Glomerular visceral epithelial cell (primary cell): ENCODE measurements around the gene SAV1.
A peak's percentile ranks its signal among the peaks of the same experiment; 100 is the strongest.

ENCODE experiments used
- DNase-seq: peaks from one replicate; pipeline ENCODE4 v3.0.0-alpha.2; 2016; ENCODE audit errors: extremely low spot score

SAV1 gene

DNA sequence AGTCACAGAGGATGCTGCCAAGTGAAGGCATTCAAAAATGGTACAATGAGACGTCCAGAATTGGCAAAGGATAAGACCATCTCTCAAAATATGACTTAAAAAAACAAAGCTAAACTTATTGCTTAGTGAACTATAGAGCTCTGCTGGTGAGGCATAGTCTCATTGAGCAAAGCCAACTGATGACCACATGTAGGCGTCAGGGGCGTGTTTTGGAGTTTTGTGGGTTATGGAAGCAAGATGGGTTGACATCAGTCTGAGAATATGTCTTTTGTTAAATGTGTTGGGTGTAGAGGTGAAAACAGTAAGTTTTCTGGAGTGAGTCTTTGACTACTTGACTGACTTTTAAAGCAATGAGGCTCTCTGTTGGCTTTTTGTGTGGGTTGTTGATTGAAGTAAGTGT is 60.9 kb downstream of the SAV1 start:
- peak; percentile 13 for DNase-seq

DNA sequence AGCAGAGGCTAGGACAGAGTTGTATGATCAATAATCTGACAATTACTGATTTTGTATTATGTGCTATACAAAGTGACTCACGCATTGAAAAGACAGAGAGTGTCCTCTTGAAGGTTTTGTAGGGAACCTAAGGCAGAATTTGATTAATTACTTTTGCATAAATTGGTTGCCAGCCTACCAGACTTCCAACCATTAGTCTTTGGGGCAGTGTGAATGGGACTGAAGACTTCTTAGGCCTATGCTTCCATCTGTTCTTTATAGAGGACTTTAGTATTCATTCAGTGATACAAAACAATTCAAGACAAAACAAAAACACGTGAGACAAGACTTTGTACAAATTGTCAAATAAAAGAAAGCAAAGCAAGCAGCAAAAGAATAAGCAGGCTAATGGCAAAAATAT is 61.6 kb downstream of the SAV1 start:
- DNase-seq: no peak

DNA sequence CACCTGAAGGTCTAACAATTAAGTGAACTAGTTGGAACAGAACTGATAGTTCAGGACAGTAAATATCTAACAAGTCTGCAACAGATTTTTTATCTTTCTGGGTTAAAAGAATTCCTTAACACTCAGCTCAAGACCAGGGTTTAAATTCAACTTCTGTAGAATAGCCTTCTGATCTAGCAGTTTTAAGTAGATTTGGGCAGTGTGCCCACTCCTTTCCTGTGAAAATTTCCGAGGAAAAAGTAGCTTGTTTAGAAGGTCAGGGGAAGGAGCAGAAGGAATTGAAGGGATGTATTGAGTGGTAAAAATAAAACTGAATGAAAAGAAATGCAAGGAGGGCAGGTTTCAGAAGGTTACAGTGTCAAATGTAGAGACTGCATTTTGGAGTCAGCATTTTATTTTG is 62.3 kb downstream of the SAV1 start:
- no peak for DNase-seq

- no peak for DNase-seq
These were observed 64.5 kb downstream of the SAV1 start for GRCh38 chr14:50603565-50603964.

GRCh38 chr14:50602035-50602434 is 66.1 kb downstream of the SAV1 start:
- no peak for DNase-seq

DNA sequence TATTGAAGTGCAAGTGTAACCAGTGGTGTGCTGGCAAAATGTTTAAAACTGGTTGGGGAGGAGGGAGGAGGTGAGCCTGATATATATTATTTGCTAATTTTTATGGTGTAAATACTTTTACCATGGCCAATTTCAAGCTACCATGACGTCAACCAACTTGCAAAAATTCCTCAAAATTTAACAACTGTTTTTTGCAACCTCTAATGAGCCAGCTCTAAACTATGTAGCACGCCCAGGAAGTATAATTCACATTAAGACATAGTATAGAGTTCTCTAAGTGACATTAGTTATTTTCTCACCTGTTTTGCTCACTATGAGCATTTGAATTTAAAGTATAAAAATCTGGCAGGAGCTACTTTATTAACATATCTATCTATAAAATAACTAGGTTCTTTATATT is 66.7 kb downstream of the SAV1 start:
- no peak for DNase-seq

- DNase-seq: no peak
These were observed 67.3 kb downstream of the SAV1 start for GRCh38 chr14:50600849-50601248.

GRCh38 chr14:50599700-50600444 is 68.2 kb downstream of the SAV1 start:
- peak; percentile 26 for DNase-seq

DNA sequence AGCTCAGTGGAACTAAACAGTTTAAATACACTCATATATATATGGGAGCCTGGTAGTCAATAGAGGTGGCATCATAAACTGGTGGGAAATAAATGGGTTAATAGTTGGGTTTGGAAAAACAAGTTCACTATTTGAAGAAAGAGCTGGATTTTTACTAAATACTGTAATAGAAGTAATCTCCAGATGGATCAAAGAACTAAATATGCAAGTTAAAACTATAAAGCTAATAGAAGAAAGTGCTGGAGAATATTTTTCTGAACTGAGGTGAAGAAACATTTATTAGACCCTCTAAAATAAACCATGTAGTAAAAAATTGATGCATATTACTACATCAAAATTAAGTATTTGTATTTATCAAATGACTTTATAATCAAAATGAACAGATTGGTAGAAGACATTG is 69.3 kb downstream of the SAV1 start:
- no peak for DNase-seq

DNA sequence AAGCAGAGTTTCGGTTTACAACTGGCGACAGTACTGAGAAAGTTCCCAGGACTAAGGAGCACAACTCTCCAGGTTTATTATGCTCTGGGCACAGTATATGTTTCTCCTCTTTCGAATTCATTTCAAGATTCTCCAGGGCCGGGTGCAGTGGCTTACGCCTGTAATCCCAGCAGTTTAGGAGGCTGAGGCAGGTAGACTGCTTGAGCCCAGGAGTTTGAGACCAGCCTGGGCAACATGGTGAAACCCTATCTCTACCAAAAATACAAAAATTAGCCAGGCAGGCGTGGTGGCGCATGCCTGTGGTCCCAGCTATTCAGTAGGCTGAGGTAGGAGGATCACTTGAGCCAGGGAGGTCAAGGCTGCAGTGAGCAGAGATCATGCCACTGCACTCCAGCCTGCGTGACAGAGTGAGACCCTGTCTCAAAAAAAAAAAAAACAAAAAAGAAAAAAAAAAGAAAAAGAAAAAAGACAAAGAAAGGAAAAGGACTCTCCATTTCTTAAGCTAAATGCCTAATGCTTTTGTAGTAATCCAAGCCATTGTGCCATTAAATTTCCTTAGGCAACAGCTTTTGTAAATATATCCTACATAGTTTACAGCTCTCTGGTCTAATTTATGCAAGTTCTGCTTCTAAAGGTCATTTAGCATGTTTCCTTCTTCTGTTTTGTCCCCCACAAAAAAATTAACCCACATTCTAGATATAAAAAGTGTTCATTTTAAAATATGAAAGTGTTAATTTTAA is 73.4 kb downstream of the SAV1 start:
- DNase-seq: no peak

GRCh38 chr14:50590464-50590863 is 77.6 kb downstream of the SAV1 start:
- DNase-seq: no peak
